Trophoblast cell (in vitro differentiated cells and primary cell): Measurements from ENCODE around the gene MRPS2.

Experiments used
- DNase-seq, 2 donors: peaks; one replicate each; pipeline ENCODE4 v3.0.0-alpha.2; 2016
- H2AFZ ChIP-seq: 2 replicates; pipeline ENCODE4 v1.6.1; 2013; ENCODE audit warnings: low read length, moderate library complexity, mild to moderate bottlenecking; ENCODE audit not compliant: insufficient read depth, poor library complexity
- H2AK5ac ChIP-seq: 2 replicates; pipeline ENCODE4 v1.6.1; 2013; ENCODE audit warnings: mild to moderate bottlenecking, low read length
- H2BK120ac ChIP-seq: 2 replicates; pipeline ENCODE4 v1.6.1; 2013; ENCODE audit warnings: low read length, mild to moderate bottlenecking, moderate library complexity; ENCODE audit not compliant: insufficient read depth, poor library complexity
- H2BK12ac ChIP-seq: 2 replicates; pipeline ENCODE4 v1.6.1; 2013; ENCODE audit warnings: mild to moderate bottlenecking, low read length, moderate library complexity
- H2BK5ac ChIP-seq: 2 replicates; pipeline ENCODE4 v1.6.1; 2013; ENCODE audit warnings: low read length, low read depth, moderate library complexity, mild to moderate bottlenecking; ENCODE audit not compliant: poor library complexity
- H3K14ac ChIP-seq: 2 replicates; pipeline ENCODE4 v1.6.1; 2013; ENCODE audit warnings: mild to moderate bottlenecking, low read length
- H3K18ac ChIP-seq: 2 replicates; pipeline ENCODE4 v1.6.1; 2013; ENCODE audit warnings: mild to moderate bottlenecking, low read length
- H3K23ac ChIP-seq: 2 replicates; pipeline ENCODE4 v1.6.1; 2013; ENCODE audit warnings: low read length
- H3K27ac ChIP-seq: 2 replicates; pipeline ENCODE4 v1.5.1; 2013; ENCODE audit warnings: low read depth, mild to moderate bottlenecking, inconsistent platforms, low read length, moderate library complexity
- H3K27me3 ChIP-seq: 2 replicates; pipeline ENCODE4 v1.6.1; 2013; ENCODE audit warnings: inconsistent platforms, mild to moderate bottlenecking, low read length, moderate library complexity; ENCODE audit not compliant: insufficient read depth
- H3K36me3 ChIP-seq, 2 experiments: 1 replicate in 1 of 2; 2 replicates in 1 of 2; pipeline ENCODE4 v1.6.1; 2013; ENCODE audit warnings: low read length in 2 of 2, mild to moderate bottlenecking in 2 of 2, moderate library complexity in 1 of 2; ENCODE audit not compliant: insufficient read depth in 2 of 2, control insufficient read depth in 1 of 2
- H3K4ac ChIP-seq: 2 replicates; pipeline ENCODE4 v1.6.1; 2013; ENCODE audit warnings: low read depth, mild to moderate bottlenecking, low read length, moderate library complexity
- H3K4me1 ChIP-seq, 2 experiments: 1 replicate in 1 of 2; 2 replicates in 1 of 2; pipeline ENCODE4 v1.6.1; 2013; ENCODE audit warnings: low read length in 2 of 2, mild to moderate bottlenecking in 2 of 2, moderate library complexity in 1 of 2; ENCODE audit not compliant: insufficient read depth in 2 of 2, control insufficient read depth in 1 of 2
- H3K4me2 ChIP-seq: 2 replicates; pipeline ENCODE4 v1.6.1; 2013; ENCODE audit warnings: inconsistent platforms, mild to moderate bottlenecking, low read length, moderate library complexity
- H3K4me3 ChIP-seq: 2 replicates; pipeline ENCODE4 v1.5.1; 2013; ENCODE audit warnings: mild to moderate bottlenecking, low read depth, low read length, inconsistent platforms
- H3K79me1 ChIP-seq: one replicate; pipeline ENCODE4 v1.6.1; 2013; ENCODE audit warnings: low read length
- H3K79me2 ChIP-seq: 2 replicates; pipeline ENCODE4 v1.6.1; 2013; ENCODE audit warnings: low read length, mild to moderate bottlenecking; ENCODE audit not compliant: control insufficient read depth, insufficient read depth, poor library complexity
- H3K9ac ChIP-seq: 2 replicates; pipeline ENCODE4 v1.6.1; 2013; ENCODE audit warnings: mild to moderate bottlenecking, low read length
- H3K9me3 ChIP-seq: 2 replicates; pipeline ENCODE4 v1.6.1; 2013; ENCODE audit warnings: low read depth, mild to moderate bottlenecking, control low read depth, inconsistent platforms, low read length; ENCODE audit not compliant: insufficient read depth
- H4K12ac ChIP-seq: 2 replicates; pipeline ENCODE4 v1.6.1; 2013; ENCODE audit warnings: low read depth, mild to moderate bottlenecking, low read length, moderate library complexity
- H4K8ac ChIP-seq: 2 replicates; pipeline ENCODE4 v1.6.1; 2013; ENCODE audit warnings: low read depth, mild to moderate bottlenecking, low read length, moderate library complexity
- H4K91ac ChIP-seq: one replicate; pipeline ENCODE4 v1.6.1; 2013; ENCODE audit warnings: low read depth, mild to moderate bottlenecking, low read length, moderate library complexity
- WGBS: extraction: QIAGEN DNeasy Blood & Tissue Kit; methylation state at CpG from one replicate; pipeline ENCODE4 v1.1.7; 2013; ENCODE audit warnings: missing lambda C conversion rate; ENCODE audit not compliant: insufficient read length, insufficient coverage; ENCODE audit errors: extremely low coverage; 5-methylcytosine and 5-hydroxymethylcytosine counted together

MRPS2 gene

GRCh38 chr9:135478829-135479468 lies 21.5 kb upstream of the MRPS2 start:
- Histone ChIP-seq H2AFZ (peak overlapping the region; percentile 8), H3K14ac (no peak overlapping the region), H3K36me3 (peaks cover 2 to 7% of the 10 kb centered on the region in 2 experiments), H3K4me2 (peak overlapping the region; percentile 70), H3K4me1 (peaks cover 0 to 8% of the 10 kb centered on the region in 2 experiments), H3K4me3 (peak overlapping the region; percentile 79), H3K27me3 (no peaks in the 10 kb centered on the region), H3K79me1 (peaks cover 8% of the 10 kb centered on the region), H3K4ac (peak overlapping the region; percentile 28), H2BK12ac (no peak overlapping the region), H3K9me3 (no peaks in the 10 kb centered on the region), H4K12ac (peak overlapping the region; percentile 2), H4K91ac (peak overlapping the region; percentile 42), H2BK5ac (no peak overlapping the region), H3K18ac (no peak overlapping the region), H3K9ac (peak overlapping the region; percentile 53), H3K23ac (no peak overlapping the region), H3K27ac (no peak overlapping the region), H4K8ac (peak overlapping the region; percentile 69), H2BK120ac (no peak overlapping the region), H2AK5ac (no peak overlapping the region), H3K79me2 (peaks cover 3% of the 10 kb centered on the region)
- WGBS: no CpG with 5 or more reads among the region's 64 CpGs
- peak; percentile 24 to 51 for DNase-seq

DNA sequence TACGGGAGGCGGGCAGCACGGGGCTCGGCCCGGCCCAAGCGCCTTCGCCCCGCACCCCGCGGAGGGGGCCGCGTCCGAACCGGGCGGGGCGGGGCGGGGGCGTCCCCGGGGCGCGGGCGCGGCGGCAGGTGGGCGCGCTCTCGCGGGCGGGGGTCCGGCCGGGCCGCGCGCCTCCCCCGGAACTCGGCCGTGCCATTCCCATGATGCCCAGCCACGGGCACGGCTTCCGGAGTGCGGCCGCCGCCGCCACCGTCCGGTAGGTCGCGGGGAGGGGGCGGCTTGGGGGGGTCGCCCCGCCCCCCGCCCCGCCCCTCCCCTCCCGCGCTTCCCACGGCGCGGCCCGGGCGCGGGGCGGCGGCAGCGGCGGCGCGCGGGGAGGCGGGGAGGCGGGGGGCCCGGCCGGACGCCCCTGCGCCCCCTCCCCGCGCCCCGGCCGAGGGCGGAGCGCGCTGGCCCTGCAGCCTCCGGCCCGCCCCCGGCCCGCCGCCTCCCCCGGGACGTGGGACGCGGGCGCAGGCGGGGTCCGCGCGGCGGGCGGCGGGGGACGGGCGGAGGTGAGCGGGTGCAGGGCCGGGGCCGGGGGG lies 20.9 kb upstream of the MRPS2 start, which contains the start of gene PPP1R26:
PPP1R26 (plus strand) TSS at position 314 of the 584 bp plus-strand sequence. CDS start 4,729 bp downstream, outside the sequence.
- Histone ChIP-seq H3K79me2 (peaks cover 3% of the 10 kb centered on the region), H3K4ac (peak within 1 kb of the TSS; percentile 28), H4K12ac (peak within 1 kb of the TSS; percentile 63), H3K14ac (peak within 1 kb of the TSS; percentile 50), H4K8ac (peak within 1 kb of the TSS; percentile 89), H3K4me3 (peak within 1 kb of the TSS; percentile 79), H4K91ac (peak within 1 kb of the TSS; percentile 70), H3K4me1 (peaks cover 0 to 7% of the 10 kb centered on the region in 2 experiments), H3K9ac (peak within 1 kb of the TSS; percentile 53), H2BK120ac (peak within 1 kb of the TSS; percentile 21), H3K23ac (no peak within 1 kb of the TSS), H3K79me1 (peaks cover 8% of the 10 kb centered on the region), H3K18ac (peak within 1 kb of the TSS; percentile 97), H2AK5ac (no peak within 1 kb of the TSS), H3K36me3 (peaks cover 8 to 13% of the 10 kb centered on the region in 2 experiments), H3K27ac (no peak within 1 kb of the TSS), H2AFZ (peak within 1 kb of the TSS; percentile 73), H3K4me2 (peak within 1 kb of the TSS; percentile 80), H2BK12ac (no peak within 1 kb of the TSS), H2BK5ac (peak within 1 kb of the TSS; percentile 74), H3K27me3 (no peaks in the 10 kb centered on the region), H3K9me3 (no peaks in the 10 kb centered on the region)
- DNase-seq: no peak
- no CpG with 5 or more reads among the region's 103 CpGs for WGBS

DNA sequence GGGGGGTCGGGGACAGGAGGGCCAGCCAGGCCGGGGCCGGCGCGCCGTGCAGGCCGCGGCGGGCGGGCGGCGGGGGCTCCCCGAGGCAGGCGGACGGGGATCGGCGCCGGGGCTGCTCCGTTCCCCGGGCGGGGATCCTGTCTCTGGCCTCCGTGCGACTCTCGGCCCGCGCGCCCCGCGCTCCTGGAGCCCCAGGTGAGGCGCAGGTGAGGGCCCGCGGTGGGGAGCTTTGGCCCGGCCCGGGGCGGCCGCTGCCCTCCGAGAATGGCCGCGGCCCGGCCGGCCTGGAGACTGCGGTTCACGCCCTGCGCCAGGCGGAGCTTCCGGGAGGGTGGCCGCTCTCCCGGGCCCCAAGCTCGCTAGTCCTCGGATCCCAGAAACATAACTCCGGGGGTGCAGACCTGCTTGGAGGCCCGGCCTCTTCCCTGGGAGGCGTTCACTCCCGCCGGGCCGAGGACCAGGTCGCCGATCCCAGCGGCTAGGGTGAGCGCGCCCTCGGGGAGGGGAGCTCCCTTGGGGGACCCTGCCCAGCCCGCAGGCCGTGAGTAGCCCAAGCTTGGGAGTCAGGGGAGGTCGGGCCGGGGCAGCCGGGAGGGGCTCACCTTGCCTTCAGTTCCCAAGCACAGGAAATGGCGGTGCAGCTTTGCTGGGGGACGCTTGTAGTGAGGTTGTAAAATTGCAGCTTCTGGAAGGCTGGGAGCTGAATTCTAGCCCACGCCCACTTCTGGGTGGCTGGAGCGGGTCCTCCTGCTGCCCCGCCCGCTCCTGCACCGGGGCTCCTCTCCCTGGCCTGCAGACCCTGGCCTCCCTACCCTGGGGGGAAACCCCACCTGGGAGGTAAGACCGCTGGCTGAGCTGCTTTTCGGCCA lies 20.2 kb upstream of the MRPS2 start:
- Histone ChIP-seq H2AFZ (peak overlapping the region; percentile 73), H3K23ac (no peak overlapping the region), H2BK12ac (no peak overlapping the region), H4K8ac (peak overlapping the region; percentile 89), H2BK5ac (peak overlapping the region; percentile 74), H3K9ac (peak overlapping the region; percentile 48), H3K18ac (peak overlapping the region; percentile 97), H3K14ac (peak overlapping the region; percentile 50), H3K79me1 (peaks cover 8% of the 10 kb centered on the region), H3K36me3 (peaks cover 16 to 21% of the 10 kb centered on the region in 2 experiments), H3K4me3 (peak overlapping the region; percentile 79), H3K4me2 (peak overlapping the region; percentile 80), H3K9me3 (no peaks in the 10 kb centered on the region), H3K27ac (no peak overlapping the region), H3K4me1 (peaks cover 0 to 7% of the 10 kb centered on the region in 2 experiments), H3K27me3 (no peaks in the 10 kb centered on the region), H4K91ac (peak overlapping the region; percentile 70), H3K79me2 (peaks cover 3% of the 10 kb centered on the region), H3K4ac (peak overlapping the region; percentile 22), H2AK5ac (no peak overlapping the region), H2BK120ac (peak overlapping the region; percentile 21), H4K12ac (peak overlapping the region; percentile 63)
- DNase-seq: peak; percentile 16 to 46
- WGBS: no CpG with 5 or more reads among the region's 76 CpGs

GRCh38 chr9:135480940-135481310 lies 19.6 kb upstream of the MRPS2 start:
- H2BK120ac ChIP-seq: no peak overlapping the region
- H3K18ac ChIP-seq: no peak overlapping the region
- H3K9ac ChIP-seq: no peak overlapping the region
- no peak overlapping the region for H4K91ac ChIP-seq
- peaks cover 8% of the 10 kb centered on the region for H3K79me1 ChIP-seq
- peak overlapping the region; percentile 79 for H3K4me3 ChIP-seq
- H2BK5ac ChIP-seq: no peak overlapping the region
- no peaks in the 10 kb centered on the region for H3K27me3 ChIP-seq
- no CpG with 5 or more reads among the region's 11 CpGs for whole genome bisulfite sequencing
- H3K14ac ChIP-seq: no peak overlapping the region
- no peak overlapping the region for H2AFZ ChIP-seq
- H3K4me1 ChIP-seq: peaks cover 0 to 7% of the 10 kb centered on the region in 2 experiments
- H3K27ac ChIP-seq: no peak overlapping the region
- H3K23ac ChIP-seq: no peak overlapping the region
- H3K4me2 ChIP-seq: peak overlapping the region; percentile 80
- H3K9me3 ChIP-seq: no peaks in the 10 kb centered on the region
- H3K4ac ChIP-seq: peak overlapping the region; percentile 10
- H3K79me2 ChIP-seq: peaks cover 3% of the 10 kb centered on the region
- H2BK12ac ChIP-seq: no peak overlapping the region
- no peak overlapping the region for H4K8ac ChIP-seq
- no peak overlapping the region for H4K12ac ChIP-seq
- no peak overlapping the region for H2AK5ac ChIP-seq
- H3K36me3 ChIP-seq: peaks cover 22 to 27% of the 10 kb centered on the region in 2 experiments
- no peak for DNase-seq
